Liver (tissue), 2 donors: ENCODE measurements around the gene UBASH3A.

Experiments
- TF ChIP-seq, protein P1 (sequence below): fragments of 150-350 bp; IDR thresholded peaks from 2 replicates; pipeline ENCODE4 v1.5.1; 2017; ENCODE audit warnings: improper control_type of control experiment, low read depth, low read length; ENCODE audit not compliant: missing input control
- TF ChIP-seq, protein P2 (sequence below): IDR thresholded peaks from 2 replicates; pipeline ENCODE4 v1.6.1; 2016; ENCODE audit warnings: antibody characterized with exemption
- donor health status: healthy.

DNA sequence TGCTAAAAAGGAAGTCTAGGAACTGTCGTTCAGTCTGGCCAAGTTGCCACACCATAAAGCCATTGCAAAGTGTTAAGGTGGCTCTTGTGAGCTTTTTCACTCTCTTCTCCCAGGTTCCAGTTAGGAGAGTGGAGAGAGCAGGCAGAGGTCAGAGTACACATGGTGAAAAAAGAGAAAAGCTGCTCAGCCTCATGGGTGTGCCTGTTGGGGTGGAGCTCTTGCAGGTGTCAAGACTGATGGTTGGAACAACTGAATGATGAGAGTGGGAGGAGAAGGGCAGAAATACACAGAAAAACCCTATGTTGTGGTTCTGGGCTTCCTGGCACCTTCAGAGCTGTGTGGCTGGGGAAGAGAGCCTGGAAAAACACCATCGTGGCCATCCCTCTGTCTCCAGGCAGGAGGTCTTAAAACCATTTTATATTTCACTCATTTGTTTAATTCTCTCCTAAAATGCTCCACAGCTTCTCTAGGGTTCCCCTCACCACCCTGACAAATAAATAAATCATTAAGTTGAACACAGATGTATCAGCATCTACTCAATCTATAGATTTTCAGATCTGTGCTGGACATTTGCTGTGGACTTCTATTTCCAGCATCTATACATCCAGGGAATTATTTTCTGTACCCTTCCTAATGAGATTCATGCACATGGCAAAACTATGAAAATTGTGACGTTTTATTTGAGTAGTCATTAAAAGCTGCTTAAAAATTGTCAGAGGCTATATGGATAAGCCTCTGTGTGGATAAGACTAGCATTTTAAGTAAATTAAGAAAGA, 17.5 kb downstream of the UBASH3A start:
- TF ChIP-seq, protein P1, sequence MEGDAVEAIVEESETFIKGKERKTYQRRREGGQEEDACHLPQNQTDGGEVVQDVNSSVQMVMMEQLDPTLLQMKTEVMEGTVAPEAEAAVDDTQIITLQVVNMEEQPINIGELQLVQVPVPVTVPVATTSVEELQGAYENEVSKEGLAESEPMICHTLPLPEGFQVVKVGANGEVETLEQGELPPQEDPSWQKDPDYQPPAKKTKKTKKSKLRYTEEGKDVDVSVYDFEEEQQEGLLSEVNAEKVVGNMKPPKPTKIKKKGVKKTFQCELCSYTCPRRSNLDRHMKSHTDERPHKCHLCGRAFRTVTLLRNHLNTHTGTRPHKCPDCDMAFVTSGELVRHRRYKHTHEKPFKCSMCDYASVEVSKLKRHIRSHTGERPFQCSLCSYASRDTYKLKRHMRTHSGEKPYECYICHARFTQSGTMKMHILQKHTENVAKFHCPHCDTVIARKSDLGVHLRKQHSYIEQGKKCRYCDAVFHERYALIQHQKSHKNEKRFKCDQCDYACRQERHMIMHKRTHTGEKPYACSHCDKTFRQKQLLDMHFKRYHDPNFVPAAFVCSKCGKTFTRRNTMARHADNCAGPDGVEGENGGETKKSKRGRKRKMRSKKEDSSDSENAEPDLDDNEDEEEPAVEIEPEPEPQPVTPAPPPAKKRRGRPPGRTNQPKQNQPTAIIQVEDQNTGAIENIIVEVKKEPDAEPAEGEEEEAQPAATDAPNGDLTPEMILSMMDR, result no peak
- TF ChIP-seq, protein P2, sequence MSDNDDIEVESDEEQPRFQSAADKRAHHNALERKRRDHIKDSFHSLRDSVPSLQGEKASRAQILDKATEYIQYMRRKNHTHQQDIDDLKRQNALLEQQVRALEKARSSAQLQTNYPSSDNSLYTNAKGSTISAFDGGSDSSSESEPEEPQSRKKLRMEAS, result no peak
